Hematopoietic multipotent progenitor cell treated with erythropoietin and hydrocortisone succinate and interleukin-3 and kit ligand, for 17 days (in vitro differentiated cells): ENCODE measurements around the gene VSX1.

Experiments used
- DNase-seq: peaks from one replicate; pipeline ENCODE4 v3.0.0-alpha.2; 2015; ENCODE audit warnings: low spot score

VSX1 gene

GRCh38 chr20:25053255-25054031 is 28.5 kb downstream of the VSX1 start:
- DNase-seq = no peak

- DNase-seq = no peak
Observed at GRCh38 chr20:25052255-25053194, 29.4 kb downstream of the VSX1 start.

- DNase-seq = no peak
Observed at GRCh38 chr20:25051386-25052155, 30.4 kb downstream of the VSX1 start.

GRCh38 chr20:25050501-25051350 is 31.2 kb downstream of the VSX1 start:
- no peak for DNase-seq

- no peak for DNase-seq
Observed at GRCh38 chr20:25050082-25050481, 31.9 kb downstream of the VSX1 start.

GRCh38 chr20:25049261-25050060 is 32.5 kb downstream of the VSX1 start:
- DNase-seq = no peak

GRCh38 chr20:25048519-25048952 is 33.4 kb downstream of the VSX1 start:
- DNase-seq = no peak

- no peak for DNase-seq
Observed at GRCh38 chr20:25047766-25048165, 34.2 kb downstream of the VSX1 start.

GRCh38 chr20:25046736-25047666 is 34.9 kb downstream of the VSX1 start:
- no peak for DNase-seq

- DNase-seq = no peak
Observed at GRCh38 chr20:25046181-25046641, 35.7 kb downstream of the VSX1 start.

GRCh38 chr20:25045343-25045712 is 36.6 kb downstream of the VSX1 start:
- DNase-seq = no peak

GRCh38 chr20:25044660-25045342 is 37.1 kb downstream of the VSX1 start:
- DNase-seq = peak; percentile 15

- no peak for DNase-seq
Observed at GRCh38 chr20:25044261-25044560, 37.7 kb downstream of the VSX1 start.

GRCh38 chr20:25043499-25044260 is 38.3 kb downstream of the VSX1 start:
- no peak for DNase-seq

- no peak for DNase-seq
Observed at GRCh38 chr20:25042531-25043498, 39.1 kb downstream of the VSX1 start.

GRCh38 chr20:25041813-25042530 is 40.0 kb downstream of the VSX1 start:
- no peak for DNase-seq
